Measurements from ENCODE around the gene FRA10AC1. TPM values are rescaled to one million over a fixed set of nuclear protein-coding genes. Genes with fewer than 3 reads are reported as not detected.

Gene FRA10AC1
- total RNA-seq, 2 experiments from 2014 or later, result 24.5 to 25.0 TPM

DNA sequence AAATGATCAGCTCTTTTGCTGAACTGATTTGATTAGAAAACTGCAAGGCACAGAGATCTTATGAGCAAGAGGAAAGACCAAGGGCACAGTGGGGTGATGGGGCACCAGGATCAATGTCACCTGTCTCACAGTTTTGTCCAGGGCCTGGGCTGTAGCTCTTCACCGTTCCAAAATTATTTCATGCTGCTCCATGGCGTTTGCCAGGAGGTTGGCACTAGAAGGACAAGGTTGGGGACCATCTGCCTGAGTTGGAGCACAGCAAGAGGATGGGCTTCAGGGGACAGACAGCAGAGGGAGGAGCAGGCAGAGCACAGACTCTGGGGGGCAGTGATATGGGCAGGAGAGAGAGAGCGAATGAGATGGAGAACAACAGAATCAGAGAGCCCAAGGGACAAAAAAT is 17.5 kb upstream of the FRA10AC1 start:
- no peaks in the 10 kb centered on the region for H3K4me1 Mint-ChIP-seq (ENCODE audit: low read depth)
- no peak overlapping the region for H3K27ac Mint-ChIP-seq
- peaks cover 17% of the 10 kb centered on the region for H3K27me3 Mint-ChIP-seq (ENCODE audit: low read depth)
- no peaks in the 10 kb centered on the region for H3K9me3 Mint-ChIP-seq
- no peaks in the 10 kb centered on the region for H3K36me3 Mint-ChIP-seq (ENCODE audit: low read depth)
- H3K4me3 Mint-ChIP-seq, result no peak overlapping the region
- CTCF ChIA-PET, result interaction anchor here (0.7 kb wide), 1 partner anchor 15 kb away, joined by 3 read pairs; no protein-coding TSS in a partner anchor
- intact Hi-C loops (cut with micrococcal nuclease), result loop anchor here (2.0 kb wide), 1 partner anchor 19 kb away; no protein-coding TSS in a partner anchor
- DNase-seq, result no peak

DNA sequence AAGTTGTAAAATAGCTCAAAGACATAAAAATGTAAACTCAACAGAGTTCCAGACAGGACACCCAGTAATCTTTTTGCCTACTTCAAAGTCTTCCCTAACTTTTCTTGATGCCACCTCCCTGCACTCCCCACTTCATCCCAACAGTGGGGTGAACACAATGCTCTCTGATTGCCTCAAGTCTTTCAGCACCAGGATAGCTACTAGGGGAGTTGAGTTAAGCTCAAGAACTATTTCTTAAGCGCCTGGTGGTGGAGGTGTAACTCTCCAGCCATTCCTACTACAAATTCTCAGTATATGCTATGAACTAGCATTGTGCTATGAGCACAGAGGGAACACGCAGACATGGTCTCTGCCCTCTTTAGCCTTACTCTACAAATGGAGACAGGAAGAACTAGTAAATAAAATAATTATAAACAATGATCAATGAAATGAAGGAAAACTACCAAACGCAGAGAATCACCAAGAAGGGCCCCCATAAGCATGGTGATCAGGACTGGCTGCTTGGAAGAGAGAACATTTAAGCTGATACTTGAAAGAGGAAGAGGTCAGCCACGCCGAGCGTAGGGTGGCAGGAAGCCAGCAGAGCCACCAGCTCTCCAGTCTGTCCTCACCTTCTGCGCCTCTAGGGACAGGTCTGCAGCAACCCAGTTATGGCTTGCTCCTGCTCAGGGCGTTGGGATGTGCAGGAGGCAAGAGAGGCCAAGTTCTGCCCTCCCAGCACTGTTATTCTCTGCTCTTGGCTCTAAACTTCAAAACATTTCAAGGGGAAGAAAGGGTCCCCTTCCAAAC is 16.7 kb upstream of the FRA10AC1 start:
- intact Hi-C loops (cut with micrococcal nuclease), result loop anchor here (2.0 kb wide), 1 partner anchor 20 kb away; no protein-coding TSS in a partner anchor
- no peak for DNase-seq
- H3K36me3 Mint-ChIP-seq (ENCODE audit: low read depth), result no peaks in the 10 kb centered on the region
- H3K9me3 Mint-ChIP-seq, result no peaks in the 10 kb centered on the region
- no peak overlapping the region for H3K27ac Mint-ChIP-seq
- H3K27me3 Mint-ChIP-seq (ENCODE audit: low read depth), result peaks cover 17% of the 10 kb centered on the region
- no peak overlapping the region for H3K4me3 Mint-ChIP-seq
- CTCF ChIA-PET, result no interaction called here
- no peaks in the 10 kb centered on the region for H3K4me1 Mint-ChIP-seq (ENCODE audit: low read depth)

GRCh38 chr10:93716766-93717165 is 14.4 kb upstream of the FRA10AC1 start:
- CTCF ChIA-PET, result no interaction called here
- DNase-seq, result no peak
- no peaks in the 10 kb centered on the region for H3K9me3 Mint-ChIP-seq
- H3K36me3 Mint-ChIP-seq (ENCODE audit: low read depth), result no peaks in the 10 kb centered on the region
- H3K4me1 Mint-ChIP-seq (ENCODE audit: low read depth), result no peaks in the 10 kb centered on the region
- no peak overlapping the region for H3K4me3 Mint-ChIP-seq
- intact Hi-C loops (cut with micrococcal nuclease), result no loop called here
- H3K27ac Mint-ChIP-seq, result no peak overlapping the region
- peaks cover 15% of the 10 kb centered on the region for H3K27me3 Mint-ChIP-seq (ENCODE audit: low read depth)

DNA sequence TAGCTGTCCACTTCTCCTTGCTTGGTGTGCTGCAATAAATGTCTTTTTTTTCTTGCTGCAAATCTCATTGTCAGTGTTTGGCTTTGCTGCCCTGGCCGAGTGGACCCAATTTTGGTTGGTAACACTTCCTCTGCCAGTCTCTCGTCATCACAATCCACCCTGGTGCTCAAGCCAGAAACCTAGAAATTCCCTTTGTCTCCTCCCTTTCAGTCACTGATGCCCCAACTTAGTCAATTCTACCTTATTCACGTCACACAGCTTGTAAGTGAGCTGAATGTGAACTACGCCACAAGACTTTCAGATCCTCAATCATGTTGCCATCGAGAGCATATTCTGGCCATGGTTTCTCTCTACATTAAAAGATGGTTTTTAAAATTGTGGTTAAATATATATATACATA is 13.0 kb upstream of the FRA10AC1 start:
- no peaks in the 10 kb centered on the region for H3K36me3 Mint-ChIP-seq (ENCODE audit: low read depth)
- H3K27ac Mint-ChIP-seq, result no peak overlapping the region
- peaks cover 15% of the 10 kb centered on the region for H3K27me3 Mint-ChIP-seq (ENCODE audit: low read depth)
- no peak overlapping the region for H3K4me3 Mint-ChIP-seq
- intact Hi-C loops (cut with micrococcal nuclease), result no loop called here
- no peaks in the 10 kb centered on the region for H3K9me3 Mint-ChIP-seq
- DNase-seq, result no peak
- H3K4me1 Mint-ChIP-seq (ENCODE audit: low read depth), result no peaks in the 10 kb centered on the region
- CTCF ChIA-PET, result interaction anchor here (0.6 kb wide), 1 partner anchor 15 kb away, joined by 4 read pairs; no protein-coding TSS in a partner anchor

- CTCF ChIA-PET, result no interaction called here
- DNase-seq, result no peak
- Mint-ChIP-seq H3K4me3 (no peak overlapping the region), H3K9me3 (no peaks in the 10 kb centered on the region), H3K27ac (no peak overlapping the region), H3K4me1 (ENCODE audit: low read depth) (peaks cover 6% of the 10 kb centered on the region), H3K27me3 (ENCODE audit: low read depth) (peaks cover 3% of the 10 kb centered on the region), H3K36me3 (ENCODE audit: low read depth) (no peaks in the 10 kb centered on the region)
- intact Hi-C loops (cut with micrococcal nuclease), result no loop called here
These were observed 10.2 kb upstream of the FRA10AC1 start for GRCh38 chr10:93712593-93712992.

- no peaks in the 10 kb centered on the region for H3K36me3 Mint-ChIP-seq (ENCODE audit: low read depth)
- H3K4me3 Mint-ChIP-seq, result no peak overlapping the region
- H3K4me1 Mint-ChIP-seq (ENCODE audit: low read depth), result peaks cover 13% of the 10 kb centered on the region
- H3K9me3 Mint-ChIP-seq, result no peaks in the 10 kb centered on the region
- intact Hi-C loops (cut with micrococcal nuclease), result no loop called here
- H3K27me3 Mint-ChIP-seq (ENCODE audit: low read depth), result no peaks in the 10 kb centered on the region
- CTCF ChIA-PET, result interaction anchor here (1.1 kb wide), 1 partner anchor 104 kb away, joined by 3 read pairs; no protein-coding TSS in a partner anchor
- H3K27ac Mint-ChIP-seq, result no peak overlapping the region
- no peak for DNase-seq
These were observed 9.5 kb upstream of the FRA10AC1 start for GRCh38 chr10:93711891-93712290.

DNA sequence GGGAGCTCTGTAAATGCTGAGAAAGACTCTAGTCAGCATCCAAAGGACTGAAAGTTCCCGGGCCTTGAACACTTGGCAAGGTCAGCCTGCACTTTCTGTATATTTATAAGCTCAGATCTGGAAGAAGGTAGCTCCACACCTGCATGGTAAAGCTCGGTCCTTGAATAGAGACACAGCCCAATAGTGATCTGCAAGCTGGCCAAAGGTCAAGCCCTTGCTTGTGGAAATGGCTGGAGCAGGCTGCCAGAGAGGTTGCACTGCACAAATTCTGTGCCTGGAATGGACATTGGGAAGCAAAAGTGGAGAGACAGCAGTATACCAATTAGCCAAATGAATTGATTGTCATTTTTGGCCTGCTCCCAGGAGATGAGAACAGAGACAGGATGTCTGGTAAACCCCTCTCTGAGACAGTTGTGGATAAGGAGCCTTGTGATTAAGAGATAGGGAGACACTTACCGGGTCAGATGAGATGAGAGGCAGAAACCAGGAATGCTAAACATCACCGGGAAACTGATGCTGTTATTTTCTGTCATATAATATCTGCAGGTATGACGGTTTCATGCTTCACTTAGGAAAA is 8.0 kb upstream of the FRA10AC1 start:
- intact Hi-C loops (cut with micrococcal nuclease), result no loop called here
- no peaks in the 10 kb centered on the region for H3K36me3 Mint-ChIP-seq (ENCODE audit: low read depth)
- H3K9me3 Mint-ChIP-seq, result no peaks in the 10 kb centered on the region
- peaks cover 15% of the 10 kb centered on the region for H3K4me1 Mint-ChIP-seq (ENCODE audit: low read depth)
- CTCF ChIA-PET, result interaction anchor here (0.5 to 0.7 kb wide), 2 partner anchors 41 to 100 kb away, joined by 3 read pairs; no protein-coding TSS in a partner anchor
- no peak overlapping the region for H3K4me3 Mint-ChIP-seq
- no peak overlapping the region for H3K27ac Mint-ChIP-seq
- no peak for DNase-seq
- no peaks in the 10 kb centered on the region for H3K27me3 Mint-ChIP-seq (ENCODE audit: low read depth)

GRCh38 chr10:93707623-93708022 is 5.2 kb upstream of the FRA10AC1 start:
- intact Hi-C loops (cut with micrococcal nuclease), result loop anchor here (10.0 kb wide), 1 partner anchor 1527 kb away; no protein-coding TSS in a partner anchor
- Mint-ChIP-seq H3K27ac (peak overlapping the region; percentile 44), H3K36me3 (ENCODE audit: low read depth) (no peaks in the 10 kb centered on the region), H3K4me1 (ENCODE audit: low read depth) (peaks cover 19% of the 10 kb centered on the region), H3K4me3 (no peak overlapping the region), H3K9me3 (no peaks in the 10 kb centered on the region), H3K27me3 (ENCODE audit: low read depth) (no peaks in the 10 kb centered on the region)
- CTCF ChIA-PET, result interaction anchor here (1.3 to 1.8 kb wide), 2 partner anchors 108 to 226 kb away, joined by 3 to 5 read pairs; partner anchors contain the start of gene MYOF
- DNase-seq, result no peak

DNA sequence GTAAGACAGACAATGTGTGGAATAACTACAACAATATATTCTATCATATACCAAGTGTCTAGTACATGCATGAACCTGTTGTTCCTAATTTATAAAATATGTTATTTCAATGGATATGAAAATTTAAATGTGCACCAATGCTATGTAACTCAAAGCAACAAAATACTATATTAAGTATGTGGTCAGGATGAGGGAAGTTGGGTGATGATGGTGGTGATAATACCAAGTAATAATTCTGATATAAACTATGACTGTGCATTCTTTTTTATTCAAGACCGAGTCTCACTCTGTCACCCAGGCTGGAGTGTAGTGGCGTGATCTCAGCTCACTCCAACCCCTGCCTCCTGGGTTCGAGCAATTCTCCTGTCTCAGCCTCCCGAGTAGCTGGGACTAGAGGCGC is 2.1 kb upstream of the FRA10AC1 start:
- Mint-ChIP-seq H3K36me3 (ENCODE audit: low read depth) (peaks cover 2% of the 10 kb centered on the region), H3K4me3 (no peak overlapping the region), H3K27me3 (ENCODE audit: low read depth) (no peaks in the 10 kb centered on the region), H3K4me1 (ENCODE audit: low read depth) (peaks cover 22% of the 10 kb centered on the region), H3K9me3 (no peaks in the 10 kb centered on the region), H3K27ac (no peak overlapping the region)
- DNase-seq, result no peak
- intact Hi-C loops (cut with micrococcal nuclease), result loop anchor here (5.0 to 10.0 kb wide), 4 partner anchors 327 to 1530 kb away; partner anchors contain the start of gene KIF11
- CTCF ChIA-PET, result interaction anchor here (0.7 kb wide), 1 partner anchor 631 kb away, joined by 3 read pairs; no protein-coding TSS in a partner anchor

DNA sequence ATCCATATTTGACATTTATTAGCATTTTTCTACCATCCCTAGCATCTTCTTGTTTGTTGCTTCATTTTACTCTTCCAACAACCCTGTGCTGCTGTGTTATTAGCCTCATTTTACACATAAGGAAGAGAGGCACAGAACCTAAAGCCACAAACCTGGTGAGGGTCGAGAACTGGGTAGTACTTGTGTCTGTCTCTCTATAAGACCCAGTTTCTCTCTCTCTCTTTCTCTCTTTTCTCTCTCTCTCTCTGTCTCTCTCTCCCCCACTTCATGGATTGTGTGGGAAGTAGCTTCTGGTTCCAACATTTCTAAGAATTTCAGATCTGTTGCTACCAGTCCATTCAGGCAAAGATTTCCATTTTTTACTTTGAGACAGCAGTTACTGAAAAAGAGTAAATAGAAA is 1.4 kb upstream of the FRA10AC1 start:
- Mint-ChIP-seq H3K27me3 (ENCODE audit: low read depth) (no peaks in the 10 kb centered on the region), H3K9me3 (no peaks in the 10 kb centered on the region), H3K4me1 (ENCODE audit: low read depth) (peaks cover 22% of the 10 kb centered on the region), H3K4me3 (peak overlapping the region; percentile 64), H3K27ac (peak overlapping the region; percentile 50), H3K36me3 (ENCODE audit: low read depth) (peaks cover 3% of the 10 kb centered on the region)
- no peak for DNase-seq
- intact Hi-C loops (cut with micrococcal nuclease), result loop anchor here (2.0 to 10.0 kb wide), 6 partner anchors 327 to 1531 kb away; partner anchors contain the start of genes HELLS and KIF11
- CTCF ChIA-PET, result interaction anchor here (0.7 kb wide), 1 partner anchor 631 kb away, joined by 3 read pairs; no protein-coding TSS in a partner anchor

DNA sequence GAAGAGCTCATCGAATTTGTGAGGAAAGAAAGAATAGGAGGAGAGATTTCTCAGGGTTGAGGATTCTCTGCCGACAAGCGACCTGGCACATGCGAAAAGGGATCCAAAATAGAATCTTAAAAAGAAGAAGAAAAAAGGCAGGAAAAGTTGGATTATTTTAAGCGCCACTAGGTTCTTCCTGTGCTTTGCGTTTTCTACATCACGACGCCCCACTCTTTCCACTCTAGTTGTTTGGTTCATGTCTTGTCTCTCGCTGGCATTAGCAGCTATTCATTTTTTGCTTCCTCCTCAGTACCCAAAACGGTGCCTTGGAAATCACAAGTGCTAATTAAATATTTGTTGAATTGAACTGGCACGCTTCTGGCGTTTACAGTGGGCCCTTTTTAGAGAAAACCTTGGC is 674 bp upstream of the FRA10AC1 start:
- H3K4me3 Mint-ChIP-seq, result no peak overlapping the region
- DNase-seq, result no peak
- peaks cover 22% of the 10 kb centered on the region for H3K4me1 Mint-ChIP-seq (ENCODE audit: low read depth)
- intact Hi-C loops (cut with micrococcal nuclease), result loop anchor here (2.0 to 10.0 kb wide), 6 partner anchors 326 to 1532 kb away; partner anchors contain the start of genes HELLS and KIF11
- peaks cover 3% of the 10 kb centered on the region for H3K36me3 Mint-ChIP-seq (ENCODE audit: low read depth)
- H3K9me3 Mint-ChIP-seq, result no peaks in the 10 kb centered on the region
- H3K27ac Mint-ChIP-seq, result no peak overlapping the region
- H3K27me3 Mint-ChIP-seq (ENCODE audit: low read depth), result no peaks in the 10 kb centered on the region
- CTCF ChIA-PET, result interaction anchor here (0.9 to 3.1 kb wide), 5 partner anchors 108 to 221 kb away, joined by 3 to 20 read pairs (median 3); no protein-coding TSS in a partner anchor

DNA sequence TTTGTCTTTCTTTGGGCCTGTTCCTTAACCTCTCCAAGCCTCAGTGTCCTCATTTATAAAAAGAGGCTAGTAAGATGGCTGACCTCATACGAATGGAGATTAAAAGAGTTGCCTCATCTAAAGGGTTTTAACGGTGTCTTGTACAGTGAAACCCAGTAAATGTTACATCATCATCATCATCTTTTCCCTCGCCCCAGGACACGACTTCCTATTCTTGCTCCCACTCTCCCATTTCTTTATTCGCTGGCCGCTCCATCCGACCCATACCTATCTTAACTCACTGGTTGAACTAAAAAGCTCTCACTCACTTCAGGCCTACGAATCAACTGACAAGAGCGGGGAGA is 554 bp downstream of the FRA10AC1 start:
- Mint-ChIP-seq H3K27me3 (ENCODE audit: low read depth) (no peaks in the 10 kb centered on the region), H3K36me3 (ENCODE audit: low read depth) (peaks cover 8% of the 10 kb centered on the region), H3K9me3 (no peaks in the 10 kb centered on the region), H3K27ac (no peak overlapping the region), H3K4me1 (ENCODE audit: low read depth) (peaks cover 11% of the 10 kb centered on the region), H3K4me3 (no peak overlapping the region)
- CTCF ChIA-PET, result interaction anchor here (0.6 to 3.1 kb wide), 5 partner anchors 21 to 154 kb away, joined by 3 to 20 read pairs (median 5); no protein-coding TSS in a partner anchor
- DNase-seq, result peak; percentile 18
- intact Hi-C loops (cut with micrococcal nuclease), result loop anchor here (1.0 to 10.0 kb wide), 11 partner anchors 114 to 1533 kb away; partner anchors contain the start of genes CEP55, HELLS, KIF11 and NOC3L
